ENCODE measurements around the gene DNAJB12. TPM values are rescaled to one million over a fixed set of nuclear protein-coding genes. Genes with fewer than 3 reads are reported as not detected.
A peak's percentile ranks its signal among the peaks of the same experiment; 100 is the strongest.

DNAJB12 gene
- total RNA-seq, 1 experiment from 2014 or later: 30.9 TPM

- ATAC-seq: no peak
- Histone ChIP-seq H4K20me1 (ENCODE audit: low read length) (no peaks in the 10 kb centered on the region), H3K36me3 (ENCODE audit: low read depth, low read length) (no peaks in the 10 kb centered on the region), H3F3A (ENCODE audit: low read length, unreplicated experiment) (no peaks in the 10 kb centered on the region), H3K4me3 (ENCODE audit: low read length) (no peak overlapping the region), H3K27me3 (ENCODE audit: low read length) (no peaks in the 10 kb centered on the region), H3K9me2 (replicated peaks; ENCODE audit: low read length) (no peaks in the 10 kb centered on the region), H3K4me1 (ENCODE audit: insufficient read depth, low read length) (peaks cover 9% of the 10 kb centered on the region), H2AFZ (ENCODE audit: low read length) (no peak overlapping the region), H3K9me3 (ENCODE audit: low read length) (no peaks in the 10 kb centered on the region), H3K79me2 (ENCODE audit: low read length) (peaks cover 31% of the 10 kb centered on the region), H3K27ac (ENCODE audit: low read length) (no peak overlapping the region), H3K4me2 (ENCODE audit: low read length) (no peak overlapping the region), H3K9ac (ENCODE audit: low read length) (no peak overlapping the region)
- intact Hi-C loops (cut with micrococcal nuclease): no loop called here
- ChIA-PET CTCF (no interaction called here), POLR2A (ENCODE audit: unreplicated experiment) (no interaction called here)
- no peak for DNase-seq
- BruUV-seq (replicated peaks): no TSS peak
- TF ChIP-seq EZH2 (IDR thresholded peaks at IDR 0.05; ENCODE audit: low read length, unreplicated experiment): no peak
- no peak for TF ChIP-seq CTCF (conservative IDR thresholded peaks at IDR 0.05; ENCODE audit: low read depth, low read length)
- no peak for TF ChIP-seq EZH2phosphoT487 (IDR thresholded peaks at IDR 0.05; ENCODE audit: borderline replicate concordance, low read length)
Observed at GRCh38 chr10:72356115-72356514, 1.4 kb upstream of the DNAJB12 start.

- Histone ChIP-seq H3K36me3 (ENCODE audit: low read depth, low read length) (no peaks in the 10 kb centered on the region), H3K9ac (ENCODE audit: low read length) (peak overlapping the region; percentile 93; the same call in 1 of the 2 replicates), H3K9me2 (replicated peaks; ENCODE audit: low read length) (no peaks in the 10 kb centered on the region), H3K79me2 (ENCODE audit: low read length) (peaks cover 37% of the 10 kb centered on the region), H3K4me1 (ENCODE audit: insufficient read depth, low read length) (peaks cover 9% of the 10 kb centered on the region), H3K27ac (ENCODE audit: low read length) (peak overlapping the region; percentile 84), H3K9me3 (ENCODE audit: low read length) (no peaks in the 10 kb centered on the region), H2AFZ (ENCODE audit: low read length) (peak overlapping the region; percentile 85), H3K27me3 (ENCODE audit: low read length) (no peaks in the 10 kb centered on the region), H3F3A (ENCODE audit: low read length, unreplicated experiment) (no peaks in the 10 kb centered on the region), H3K4me3 (ENCODE audit: low read length) (peak overlapping the region; percentile 86), H4K20me1 (ENCODE audit: low read length) (no peaks in the 10 kb centered on the region), H3K4me2 (ENCODE audit: low read length) (peak overlapping the region; percentile 90)
- TF ChIP-seq EZH2 (IDR thresholded peaks at IDR 0.05; ENCODE audit: low read length, unreplicated experiment) (no peak), CTCF (conservative IDR thresholded peaks at IDR 0.05; ENCODE audit: low read depth, low read length) (no peak), EZH2phosphoT487 (IDR thresholded peaks at IDR 0.05; ENCODE audit: borderline replicate concordance, low read length) (no peak)
- ChIA-PET CTCF (no interaction called here), POLR2A (ENCODE audit: unreplicated experiment) (no interaction called here)
- DNase-seq (no peak), ATAC-seq (no peak; the same call in 1 of the 2 replicates)
- TSS peak; percentile 77 for BruUV-seq (replicated peaks)
- intact Hi-C loops (cut with micrococcal nuclease): no loop called here
Observed at GRCh38 chr10:72355214-72355555, 466 bp upstream of the DNAJB12 start.

GRCh38 chr10:72353965-72354355 lies 759 bp downstream of the DNAJB12 start:
- peak overlapping the region; percentile 90 for H3K4me2 ChIP-seq (ENCODE audit: low read length)
- H3K27me3 ChIP-seq (ENCODE audit: low read length): no peaks in the 10 kb centered on the region
- H3K9me3 ChIP-seq (ENCODE audit: low read length): no peaks in the 10 kb centered on the region
- no peaks in the 10 kb centered on the region for H3F3A ChIP-seq (ENCODE audit: low read length, unreplicated experiment)
- ChIA-PET CTCF (no interaction called here), POLR2A (ENCODE audit: unreplicated experiment) (no interaction called here)
- H4K20me1 ChIP-seq (ENCODE audit: low read length): no peaks in the 10 kb centered on the region
- ATAC-seq: peak; percentile 18; the same call in 1 of the 2 replicates
- H3K9ac ChIP-seq (ENCODE audit: low read length): peak overlapping the region; percentile 93
- intact Hi-C loops (cut with micrococcal nuclease): no loop called here
- peaks cover 9% of the 10 kb centered on the region for H3K4me1 ChIP-seq (ENCODE audit: insufficient read depth, low read length)
- DNase-seq: no peak
- peak overlapping the region; percentile 85 for H2AFZ ChIP-seq (ENCODE audit: low read length)
- H3K9me2 ChIP-seq (replicated peaks; ENCODE audit: low read length): no peaks in the 10 kb centered on the region
- no peaks in the 10 kb centered on the region for H3K36me3 ChIP-seq (ENCODE audit: low read depth, low read length)
- TF ChIP-seq EZH2 (IDR thresholded peaks at IDR 0.05; ENCODE audit: low read length, unreplicated experiment) (no peak), CTCF (conservative IDR thresholded peaks at IDR 0.05; ENCODE audit: low read depth, low read length) (no peak), EZH2phosphoT487 (IDR thresholded peaks at IDR 0.05; ENCODE audit: borderline replicate concordance, low read length) (no peak)
- peak overlapping the region; percentile 84 for H3K27ac ChIP-seq (ENCODE audit: low read length)
- TSS peak; percentile 52 for BruUV-seq (replicated peaks)
- H3K79me2 ChIP-seq (ENCODE audit: low read length): peaks cover 37% of the 10 kb centered on the region
- H3K4me3 ChIP-seq (ENCODE audit: low read length): peak overlapping the region; percentile 86
